Measurements from ENCODE around the gene CEP78.

Gene CEP78

GRCh38 chr9:78314550-78314949 is 78.7 kb downstream of the CEP78 start:
- DNase-seq: no peak

- no peak for DNase-seq
Measured at GRCh38 chr9:78314953-78315870, 79.3 kb downstream of the CEP78 start.

GRCh38 chr9:78316166-78316892 is 80.5 kb downstream of the CEP78 start:
- DNase-seq: no peak

GRCh38 chr9:78319197-78320029 is 83.5 kb downstream of the CEP78 start:
- no peak for DNase-seq

- DNase-seq: no peak
Measured at GRCh38 chr9:78320030-78320693, 84.3 kb downstream of the CEP78 start.

- DNase-seq: no peak
Measured at GRCh38 chr9:78320875-78321496, 85.1 kb downstream of the CEP78 start.

GRCh38 chr9:78321505-78321904 is 85.6 kb downstream of the CEP78 start:
- DNase-seq: no peak

- no peak for DNase-seq
Measured at GRCh38 chr9:78324068-78324650, 88.3 kb downstream of the CEP78 start.

GRCh38 chr9:78324682-78325081 is 88.8 kb downstream of the CEP78 start:
- DNase-seq: no peak

- no peak for DNase-seq
Measured at GRCh38 chr9:78325343-78325742, 89.5 kb downstream of the CEP78 start.

- DNase-seq: no peak
Measured at GRCh38 chr9:78325846-78326360, 90.0 kb downstream of the CEP78 start.

- DNase-seq: no peak
Measured at GRCh38 chr9:78326564-78326963, 90.7 kb downstream of the CEP78 start.
